Right renal cortex interstitium (tissue), 3 donors: ENCODE measurements around the gene LASP1. TPM values are rescaled to one million over a fixed set of nuclear protein-coding genes. Genes with fewer than 3 reads are reported as not detected.

Experiments used
- polyA plus RNA-seq, 3 donors: library from polyadenylated mRNA; unstranded; fragments of 120-200 nt; gene quantifications; one replicate each; pipeline ENCODE4 v1.2.1, GENCODE V29; 2013; ENCODE audit not compliant: insufficient read length in 3 of 3

The LASP1 gene
- polyA plus RNA-seq, 3 donors: 131 to 148 (median 140) TPM

Other genes starting within 250 kb of the LASP1 start
- 1 to 10 TPM; 1.2 to 1.4 (median 1.3) TPM for gene EPOP, start 195.1 kb upstream of the LASP1 start, polyA plus RNA-seq
- gene MLLT6, start 164.8 kb upstream of the LASP1 start, polyA plus RNA-seq: 10 to 100 TPM; 55.6 to 64.2 (median 63.0) TPM
- 10 to 100 TPM in 2 of 3 donors, 1 to 10 TPM in 1; 9.2 to 12.2 (median 10.2) TPM for gene CISD3, start 139.7 kb upstream of the LASP1 start, polyA plus RNA-seq
- 10 to 100 TPM; 56.6 to 70.4 (median 59.4) TPM for gene PCGF2, start 121.7 kb upstream of the LASP1 start, polyA plus RNA-seq
- gene PSMB3, start 117.3 kb upstream of the LASP1 start, polyA plus RNA-seq: 100 to 1,000 TPM; 117 to 136 (median 125) TPM
- gene PIP4K2B, start 70.5 kb upstream of the LASP1 start, polyA plus RNA-seq: 10 to 100 TPM; 74.4 to 83.5 (median 81.7) TPM
- gene CWC25, start 44.7 kb upstream of the LASP1 start, polyA plus RNA-seq: 10 to 100 TPM; 24.8 to 26.3 (median 25.8) TPM
- gene RPL23, start 16.3 kb upstream of the LASP1 start, polyA plus RNA-seq: 1,000 to 10,000 TPM; 2,780 to 3,019 (median 2,969) TPM
- not detected for gene FBXO47, start 97.3 kb downstream of the LASP1 start, polyA plus RNA-seq